K562 (cell line): Measurements from ENCODE around the gene SFI1. TPM values are rescaled to one million over a fixed set of nuclear protein-coding genes. Genes with fewer than 3 reads are reported as not detected.

Experiments
- ATAC-seq: fragments of 200-7000 bp; cut with Tn5 transposase; 3 replicates; pipeline ENCODE4 v1.9.1; 2020; ENCODE audit warnings: moderate library complexity
- BruUV-seq: library from RNA; stranded (reverse); fragments of 400-500 nt; replicated peaks from 2 replicates; lab custom pipeline; 2021; lab: Mats Ljungman, UMichigan
- CTCF ChIA-PET: fragments of 300-600 bp; formaldehyde crosslinking; extraction: SDS; loops from one replicate; lab custom pipeline; 2021; ENCODE audit warnings: low intra/inter-chr PET ratio; lab: Yijun Ruan, JAX
- POLR2A ChIA-PET: fragments of 300-600, 350-650 bp; sonication (Branson Sonifier 250); formaldehyde crosslinking; extraction: SDS; loops from one replicate; lab custom pipeline; 2021; ENCODE audit warnings: antibody characterized with exemption, inconsistent platforms; lab: Yijun Ruan, JAX
- DNase-seq, 4 experiments: peaks; one replicate each; pipeline versions ENCODE4 v3.0.0 to v3.0.0-alpha.2; 2011 to 2018; ENCODE audit warnings: low spot score in 3 of 4, mixed read lengths in 3 of 4; ENCODE audit errors: extremely low read depth in 1 of 4
- FAIRE-seq: peaks from 2 replicates; lab custom pipeline; 2011; peaks lifted over from hg19 to GRCh38; lab: Jason Lieb, UNC
- H2AFZ ChIP-seq: 2 replicates; pipeline ENCODE4 v1.6.0; 2011; ENCODE audit warnings: low read depth, low read length, control low read depth, inconsistent platforms
- H3K27ac ChIP-seq: fragments of 200-600 bp; 3 replicates; pipeline ENCODE4 v1.8.0; 2011; ENCODE audit warnings: low read depth, mild to moderate bottlenecking, control low read depth, inconsistent platforms, low read length, moderate library complexity, mixed read lengths; ENCODE audit errors: extremely low read depth
- H3K27me3 ChIP-seq, 2 experiments: fragments of 300-600 bp in 1 of 2; 2 replicates in 1 of 2; 3 replicates in 1 of 2; pipeline versions ENCODE4 v1.6.0 to v1.8.0; 2011; ENCODE audit warnings: inconsistent platforms in 2 of 2, low read length in 2 of 2, mild to moderate bottlenecking in 1 of 2, mixed read lengths in 1 of 2, moderate library complexity in 1 of 2; ENCODE audit not compliant: control insufficient read depth in 2 of 2, insufficient read depth in 2 of 2
- H3K36me3 ChIP-seq: fragments of 300-600 bp; 3 replicates; pipeline ENCODE4 v1.8.0; 2011; ENCODE audit warnings: mild to moderate bottlenecking, low read length, inconsistent platforms; ENCODE audit not compliant: control insufficient read depth, insufficient read depth
- H3K4me1 ChIP-seq, 2 experiments: fragments of 200-600 bp in 1 of 2; replicated peaks in 1 of 2; 2 replicates in 1 of 2; 3 replicates in 1 of 2; pipeline versions ENCODE4 v1.5.1 to v1.8.0; 2011; ENCODE audit warnings: inconsistent platforms in 2 of 2, low read length in 2 of 2, mild to moderate bottlenecking in 1 of 2, mixed read lengths in 1 of 2, moderate library complexity in 1 of 2; ENCODE audit not compliant: control insufficient read depth in 2 of 2, insufficient read depth in 2 of 2
- H3K4me2 ChIP-seq: 2 replicates; pipeline ENCODE4 v1.6.1; 2011; ENCODE audit warnings: low read length, control low read depth, inconsistent platforms, mixed read lengths; ENCODE audit not compliant: insufficient read depth
- H3K4me3 ChIP-seq: fragments of 200-600 bp; sonication (generic), shearing (Covaris generic); 2 replicates; pipeline ENCODE4 v1.5.1; 2016; ENCODE audit warnings: control low read depth, inconsistent platforms
- H3K79me2 ChIP-seq: fragments of 200-600 bp; 3 replicates; pipeline ENCODE4 v1.8.0; 2011; ENCODE audit warnings: low read length, inconsistent platforms; ENCODE audit not compliant: control insufficient read depth, insufficient read depth
- H3K9ac ChIP-seq, 2 experiments: 2 replicates each; pipeline versions ENCODE4 v1.6.0 to v1.6.1; 2011; ENCODE audit warnings: low read depth in 2 of 2, low read length in 2 of 2, control low read depth in 1 of 2, inconsistent platforms in 1 of 2, mild to moderate bottlenecking in 1 of 2, mixed read lengths in 1 of 2; ENCODE audit not compliant: insufficient read depth in 1 of 2
- H3K9me1 ChIP-seq: one replicate; pipeline ENCODE4 v1.6.0; 2011; ENCODE audit warnings: inconsistent platforms, mild to moderate bottlenecking, low read length, moderate library complexity; ENCODE audit not compliant: control insufficient read depth, insufficient read depth
- H3K9me3 ChIP-seq: replicated peaks from 2 replicates; pipeline ENCODE4 v1.5.1; 2011; ENCODE audit warnings: low read depth, low read length, inconsistent platforms; ENCODE audit not compliant: control insufficient read depth, insufficient read depth
- H4K20me1 ChIP-seq: replicated peaks from 2 replicates; pipeline ENCODE4 v1.6.1; 2011; ENCODE audit warnings: low read length, inconsistent platforms, mixed read lengths; ENCODE audit not compliant: control insufficient read depth, insufficient read depth
- CBFA2T2 ChIP-seq: fragments of 450-650 bp; conservative IDR thresholded peaks from 2 replicates; pipeline ENCODE4 v1.6.1; 2017; ENCODE audit warnings: mild to moderate bottlenecking
- IFI16 ChIP-seq: fragments of 250-450 bp; sonication (Bioruptor Pico); IDR thresholded peaks from 2 replicates; pipeline ENCODE4 v2.1.2; 2022; ENCODE audit warnings: mild to moderate bottlenecking, inconsistent platforms
- POLR2G ChIP-seq: fragments of 200-400 bp; formaldehyde crosslinking; IDR thresholded peaks from 2 replicates; pipeline ENCODE4 v1.6.1; 2017; ENCODE audit warnings: low read depth, mild to moderate bottlenecking, antibody characterized with exemption, low read length, moderate library complexity
- RBM22 ChIP-seq: fragments of 200-400 bp; formaldehyde crosslinking; IDR thresholded peaks from 2 replicates; pipeline ENCODE4 v1.6.1; 2018; ENCODE audit warnings: low read length, low read depth; ENCODE audit not compliant: poor library complexity, severe bottlenecking
- RUNX1 ChIP-seq: sonication (generic); IDR thresholded peaks from 2 replicates; pipeline ENCODE4 v1.6.1; 2016; ENCODE audit warnings: antibody characterized with exemption, low read depth
- ZNF778 ChIP-seq: fragments of 450-650 bp; formaldehyde crosslinking; IDR thresholded peaks from 2 replicates; pipeline ENCODE4 v1.4.0; 2020; ENCODE audit warnings: mild to moderate bottlenecking, moderate library complexity
- WGBS: fragments of 100-300 bp; shearing (Covaris generic); methylation state at CpG from one replicate; pipeline ENCODE4 v1.1.6; 2016; ENCODE audit warnings: low coverage, mixed read lengths; ENCODE audit not compliant: insufficient coverage; ENCODE audit errors: missing lambda C conversion rate; 5-methylcytosine and 5-hydroxymethylcytosine counted together
- in situ Hi-C: fragments of 300-500 bp; cut with MboI; formaldehyde crosslinking; loops from 4 replicates; pipeline ENCODE4 v1.15.0; 2018; ENCODE audit warnings: inconsistent platforms, mixed read lengths
- intact Hi-C: fragments of 100-400 bp; cut with micrococcal nuclease; formaldehyde crosslinking; loops from 2 replicates; pipeline ENCODE4 v1.14.2; 2022
- polyA plus RNA-seq, 8 experiments: library from polyadenylated mRNA; depleted of rRNA in 4 of 8; stranded (reverse) in 5 of 8; unstranded in 3 of 8; fragments of >200 nt; fragmentation: Nextera tagmentation in 2 of 8; fragmentation: Illumina TruSeq in 1 of 8; extraction: Ambion mirVana in 2 of 8; extraction: Trizol in 1 of 8; gene quantifications; 2 replicates each; pipeline versions ENCODE4 v1.2.1 to v1.2.3, GENCODE V29; 2011 to 2014; ENCODE audit warnings: inconsistent platforms in 1 of 8, missing spikeins in 1 of 8
- total RNA-seq, 7 experiments: library from RNA; depleted of rRNA in 6 of 7; stranded (reverse); fragments of >200 nt in 6 of 7; fragmentation: Illumina TruSeq in 2 of 7; extraction: Trizol in 2 of 7; gene quantifications; 2 replicates each; pipeline versions ENCODE4 v1.2.1 to v1.2.3, GENCODE V29; 2011 to 2021; ENCODE audit warnings: low replicate concordance in 1 of 7
- TF ChIP-seq, protein P1 (sequence below): sonication (generic); formaldehyde crosslinking; IDR thresholded peaks from 2 replicates; pipeline ENCODE4 v1.8.1; 2023; ENCODE audit warnings: mild to moderate bottlenecking, missing genetic modification reagents, moderate library complexity

The SFI1 gene
- total and polyA plus RNA-seq, 9 of the 15 experiments (the other 6 are each of a cell fraction or from before 2014, with no cell fraction given) = 3.0 to 25.6 (median 14.1) TPM

DNA sequence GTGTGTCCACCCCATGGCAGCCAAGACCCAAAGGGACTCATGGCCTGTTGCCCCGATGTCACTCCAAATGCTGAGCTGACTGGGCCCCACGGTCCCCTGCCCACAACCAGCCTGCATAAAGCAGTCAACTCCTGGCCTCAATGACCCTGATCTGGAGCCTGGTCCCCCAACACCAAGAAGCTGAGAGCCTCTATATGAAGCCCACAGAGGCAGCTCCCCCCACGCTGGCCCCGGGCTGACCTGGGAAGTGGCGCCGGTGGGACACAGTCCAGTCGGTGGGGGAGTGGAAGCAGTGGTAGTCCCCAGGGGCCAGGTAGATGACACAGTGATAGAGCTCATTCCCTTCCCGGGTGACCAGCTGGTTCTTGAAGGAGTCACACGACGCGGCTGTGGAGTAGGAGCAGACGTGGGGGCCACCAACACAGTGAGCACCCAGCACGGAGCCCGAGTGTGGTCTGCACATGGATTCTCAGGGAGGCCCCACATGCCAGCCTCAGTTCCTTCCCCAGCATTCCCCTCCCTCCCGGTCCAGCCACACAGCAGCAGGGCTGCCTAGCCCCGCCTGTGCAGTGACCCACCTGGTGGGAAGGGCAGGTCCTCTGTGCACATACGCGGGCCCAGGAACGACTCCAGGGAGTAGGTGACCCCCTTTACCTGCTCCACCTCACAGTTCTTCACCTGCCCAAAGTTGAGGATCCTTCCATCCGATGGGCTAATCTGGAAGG is 124.6 kb downstream of the SFI1 start:
- no TSS peak for BruUV-seq
- Histone ChIP-seq H3K4me3 (no peak overlapping the region), H3K27ac (no peak overlapping the region), H3K27me3 (no peaks in the 10 kb centered on the region), H3K9ac (peak overlapping the region in 1 of 2 experiments; percentile 9; a peak in 1 of 4 replicates), H4K20me1 (no peaks in the 10 kb centered on the region; the same call in 1 of the 2 replicates), H3K4me1 (peaks cover 12 to 63% of the 10 kb centered on the region in 2 experiments), H3K4me2 (no peak overlapping the region), H3K9me1 (peaks cover 3% of the 10 kb centered on the region), H3K9me3 (no peaks in the 10 kb centered on the region), H3K36me3 (peaks cover 86% of the 10 kb centered on the region; the same call in 2 of the 3 replicates), H2AFZ (no peak overlapping the region), H3K79me2 (peaks cover 40% of the 10 kb centered on the region)
- ChIA-PET CTCF (no interaction called here), POLR2A (interaction anchor here (0.5 to 2.8 kb wide), 6 partner anchors 9 to 492 kb away, joined by 3 to 11 read pairs (median 4); no protein-coding TSS in a partner anchor)
- DNase-seq = no peak
- ATAC-seq = no peak
- in situ Hi-C loops (no loop called here), intact Hi-C loops (no loop called here)
- 93% methylated on average over 8 of the region's 20 CpGs for WGBS
- FAIRE-seq = no peak
- TF ChIP-seq POLR2G (peak; percentile 54), RUNX1 (no peak), CBFA2T2 (no peak)

DNA sequence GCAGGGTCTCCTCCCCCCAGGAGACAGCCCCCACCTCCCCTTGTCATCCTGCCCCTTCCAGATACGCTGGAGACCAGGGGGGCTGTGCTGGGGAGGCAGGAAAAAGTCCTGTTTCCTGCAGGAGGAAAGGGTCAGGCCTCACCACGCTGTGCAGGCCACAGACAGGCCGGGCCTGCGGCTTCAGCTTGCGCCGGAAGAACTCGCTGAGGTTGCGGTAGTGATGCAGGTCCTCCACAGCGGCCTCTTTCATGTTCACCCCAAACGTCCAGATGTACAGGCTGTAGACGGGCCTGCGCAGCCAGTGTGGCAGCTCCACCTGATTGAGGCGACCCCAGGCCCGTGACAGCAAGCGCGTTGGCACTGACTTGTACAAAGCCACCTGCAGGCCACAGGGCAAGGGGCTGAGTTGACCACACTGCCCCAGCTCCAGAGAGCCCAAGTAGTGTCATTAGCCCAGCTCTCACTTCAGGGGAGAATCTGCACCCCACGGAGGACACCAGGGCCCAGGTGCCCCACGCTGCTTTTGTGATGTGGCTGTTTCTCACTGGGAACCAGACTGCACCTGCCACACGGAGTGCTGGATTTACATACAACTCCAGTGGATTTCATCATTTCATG is 125.3 kb downstream of the SFI1 start:
- WGBS = 94% methylated on average over 16 of the region's 19 CpGs

More for the DNA sequence above, 125.3 kb downstream of the SFI1 start:
- CTCF ChIA-PET = no interaction called here
- Histone ChIP-seq H3K4me2 (no peak overlapping the region), H3K9me3 (no peaks in the 10 kb centered on the region), H3K27me3 (no peaks in the 10 kb centered on the region), H2AFZ (no peak overlapping the region), H3K9me1 (peaks cover 3% of the 10 kb centered on the region), H3K4me1 (peaks cover 19 to 65% of the 10 kb centered on the region in 2 experiments), H3K4me3 (no peak overlapping the region), H4K20me1 (no peaks in the 10 kb centered on the region; the same call in 1 of the 2 replicates), H3K27ac (no peak overlapping the region; the same call in 2 of the 3 replicates), H3K36me3 (peaks cover 89% of the 10 kb centered on the region; the same call in 2 of the 3 replicates), H3K79me2 (peaks cover 47% of the 10 kb centered on the region), H3K9ac (no peak overlapping the region)
- FAIRE-seq (no peak), DNase-seq (no peak), ATAC-seq (no peak)
- no TSS peak for BruUV-seq
- in situ Hi-C loops (no loop called here), intact Hi-C loops (no loop called here)
- POLR2A ChIA-PET = interaction anchor here (0.7 to 2.8 kb wide), 2 partner anchors 9 to 13 kb away, joined by 4 to 11 read pairs; no protein-coding TSS in a partner anchor
- no peak for TF ChIP-seq IFI16
- no peak for TF ChIP-seq ZNF778 (CRISPR knock-in tag)
- peak; percentile 54 for TF ChIP-seq POLR2G
- TF ChIP-seq, protein P1, sequence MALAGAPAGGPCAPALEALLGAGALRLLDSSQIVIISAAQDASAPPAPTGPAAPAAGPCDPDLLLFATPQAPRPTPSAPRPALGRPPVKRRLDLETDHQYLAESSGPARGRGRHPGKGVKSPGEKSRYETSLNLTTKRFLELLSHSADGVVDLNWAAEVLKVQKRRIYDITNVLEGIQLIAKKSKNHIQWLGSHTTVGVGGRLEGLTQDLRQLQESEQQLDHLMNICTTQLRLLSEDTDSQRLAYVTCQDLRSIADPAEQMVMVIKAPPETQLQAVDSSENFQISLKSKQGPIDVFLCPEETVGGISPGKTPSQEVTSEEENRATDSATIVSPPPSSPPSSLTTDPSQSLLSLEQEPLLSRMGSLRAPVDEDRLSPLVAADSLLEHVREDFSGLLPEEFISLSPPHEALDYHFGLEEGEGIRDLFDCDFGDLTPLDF (CRISPR knock-in tag) = no peak
- peak; percentile 34 for TF ChIP-seq RBM22
